Peyer's patch (tissue), 4 donors: ENCODE data around the gene MOCS1. TPM values are rescaled to one million over a fixed set of nuclear protein-coding genes. Genes with fewer than 3 reads are reported as not detected.
A peak's percentile ranks its signal among the peaks of the same experiment; 100 is the strongest.

Experiments used
- DNase-seq, 3 donors: peaks; one replicate each; pipeline ENCODE4 v3.0.0-alpha.2; 2017 to 2019
- H3K27ac ChIP-seq, 4 donors: fragments of 200-600 bp; sonication (generic); one replicate each; pipeline ENCODE4 v1.5.1; 2016 to 2019
- H3K27me3 ChIP-seq, 2 donors: fragments of 200-600 bp; sonication (generic); one replicate each; pipeline ENCODE4 v1.5.1; 2019
- H3K36me3 ChIP-seq, 3 donors: fragments of 200-600 bp; sonication (generic); one replicate each; pipeline ENCODE4 v1.5.1; 2016 to 2019
- H3K4me1 ChIP-seq, 4 donors: fragments of 200-600 bp; sonication (generic); one replicate each; pipeline ENCODE4 v1.5.1; 2016 to 2019
- H3K4me3 ChIP-seq, 4 donors: fragments of 200-600 bp; sonication (generic); 1 replicate in 3 of 4; 2 replicates in 1 of 4; pipeline ENCODE4 v1.5.1; 2016 to 2019; ENCODE audit warnings: mild to moderate bottlenecking in 1 of 4
- H3K9me3 ChIP-seq, 4 donors: fragments of 200-600 bp; sonication (generic); one replicate each; pipeline ENCODE4 v1.5.1; 2016 to 2019; ENCODE audit warnings: mild to moderate bottlenecking in 1 of 4
- CTCF ChIP-seq, 6 experiments: fragments of 450-650 bp in 4 of 6; fragments of 200-600 bp in 2 of 6; sonication (generic) in 1 of 6; IDR thresholded peaks; one replicate each; pipeline ENCODE4 v1.5.1; 2017 to 2019; ENCODE audit warnings: antibody characterized with exemption in 6 of 6, mild to moderate bottlenecking in 3 of 6, moderate library complexity in 1 of 6
- POLR2A ChIP-seq, 2 donors: fragments of 450-650 bp; IDR thresholded peaks; one replicate each; pipeline ENCODE4 v1.5.1; 2017; ENCODE audit warnings: antibody characterized with exemption in 2 of 2, mild to moderate bottlenecking in 2 of 2, moderate library complexity in 2 of 2
- total RNA-seq, 4 donors: library from RNA; depleted of rRNA; stranded (reverse); fragments of >200 nt; gene quantifications; one replicate each; pipeline ENCODE4 v1.1.0, GENCODE V29; 2016

The MOCS1 gene
- total RNA-seq, 4 donors from 2014 or later: 32.2 to 62.0 (median 53.6) TPM

- no peak for DNase-seq
- TF ChIP-seq CTCF (IDR thresholded peaks at IDR 0.05): no peak
- no peaks in the 10 kb centered on the region for H3K4me1 ChIP-seq
- H3K27ac ChIP-seq: no peak overlapping the region
- H3K4me3 ChIP-seq: no peak overlapping the region
- H3K9me3 ChIP-seq: no peaks in the 10 kb centered on the region
- peaks cover 0 to 50% (median 0%) of the 10 kb centered on the region in 3 donors for H3K36me3 ChIP-seq
- no peaks in the 10 kb centered on the region for H3K27me3 ChIP-seq
These were observed 25.3 kb downstream of the MOCS1 start for GRCh38 chr6:39908838-39909583.

GRCh38 chr6:39907871-39908575, 26.2 kb downstream of the MOCS1 start:
- no peak overlapping the region for H3K4me3 ChIP-seq

GRCh38 chr6:39906318-39906761, 27.9 kb downstream of the MOCS1 start:
- TF ChIP-seq CTCF (IDR thresholded peaks at IDR 0.05) (no peak), POLR2A (IDR thresholded peaks at IDR 0.05) (no peak)
- Histone ChIP-seq H3K4me1 (no peaks in the 10 kb centered on the region), H3K4me3 (no peak overlapping the region), H3K27ac (no peak overlapping the region), H3K36me3 (peaks cover 0 to 30% (median 0%) of the 10 kb centered on the region in 3 donors), H3K27me3 (no peaks in the 10 kb centered on the region), H3K9me3 (no peaks in the 10 kb centered on the region)
- DNase-seq: no peak

More at GRCh38 chr6:39907871-39908575, 26.2 kb downstream of the MOCS1 start:
- peaks cover 0 to 41% (median 0%) of the 10 kb centered on the region in 3 donors for H3K36me3 ChIP-seq
- TF ChIP-seq POLR2A (IDR thresholded peaks at IDR 0.05) (no peak), CTCF (IDR thresholded peaks at IDR 0.05) (no peak)
- no peaks in the 10 kb centered on the region for H3K9me3 ChIP-seq
- no peak overlapping the region for H3K27ac ChIP-seq
- no peaks in the 10 kb centered on the region for H3K27me3 ChIP-seq
- H3K4me1 ChIP-seq: no peaks in the 10 kb centered on the region
- DNase-seq: no peak

- no peaks in the 10 kb centered on the region for H3K4me1 ChIP-seq
- no peaks in the 10 kb centered on the region for H3K27me3 ChIP-seq
- peaks cover 0 to 29% (median 0%) of the 10 kb centered on the region in 3 donors for H3K36me3 ChIP-seq
- no peaks in the 10 kb centered on the region for H3K9me3 ChIP-seq
- H3K4me3 ChIP-seq: no peak overlapping the region
- no peak for TF ChIP-seq CTCF (IDR thresholded peaks at IDR 0.05)
- TF ChIP-seq POLR2A (IDR thresholded peaks at IDR 0.05): no peak
- DNase-seq: no peak
- H3K27ac ChIP-seq: no peak overlapping the region
These were observed 28.7 kb downstream of the MOCS1 start for GRCh38 chr6:39905640-39905975.

GRCh38 chr6:39904946-39905639, 29.2 kb downstream of the MOCS1 start:
- Histone ChIP-seq H3K9me3 (no peaks in the 10 kb centered on the region), H3K27me3 (no peaks in the 10 kb centered on the region), H3K4me1 (no peaks in the 10 kb centered on the region), H3K36me3 (peaks cover 0 to 24% (median 0%) of the 10 kb centered on the region in 3 donors), H3K4me3 (no peak overlapping the region), H3K27ac (no peak overlapping the region)
- TF ChIP-seq CTCF (IDR thresholded peaks at IDR 0.05) (peak in 1 of 6 experiments; percentile 4), POLR2A (IDR thresholded peaks at IDR 0.05) (no peak)
- peak in 1 of 3 donors; percentile 18 for DNase-seq
